Dermis microvascular lymphatic vessel endothelial cell (primary cell): ENCODE measurements around the gene SUSD6. TPM values are rescaled to one million over a fixed set of nuclear protein-coding genes. Genes with fewer than 3 reads are reported as not detected.
"Not testable (repeated sequence)": the region's sequence is repeated elsewhere in the genome, so short reads cannot be mapped to it uniquely, and the experiment has no call there.

ENCODE experiments used
- DNase-seq, 2 donors: peaks; one replicate each; pipeline versions ENCODE4 v3.0.0 to v3.0.0-alpha.2; 2010; ENCODE audit warnings: low read depth in 2 of 2
- total RNA-seq: library from RNA; depleted of rRNA; stranded (reverse); fragments of >200 nt; gene quantifications from 2 replicates; pipeline ENCODE4 v1.2.1, GENCODE V29; 2014

SUSD6 gene
- total RNA-seq, 1 donor from 2014 or later, result 9.1 TPM

GRCh38 chr14:69591317-69591716 lies 20.1 kb upstream of the SUSD6 start:
- DNase-seq, result no peak

DNA sequence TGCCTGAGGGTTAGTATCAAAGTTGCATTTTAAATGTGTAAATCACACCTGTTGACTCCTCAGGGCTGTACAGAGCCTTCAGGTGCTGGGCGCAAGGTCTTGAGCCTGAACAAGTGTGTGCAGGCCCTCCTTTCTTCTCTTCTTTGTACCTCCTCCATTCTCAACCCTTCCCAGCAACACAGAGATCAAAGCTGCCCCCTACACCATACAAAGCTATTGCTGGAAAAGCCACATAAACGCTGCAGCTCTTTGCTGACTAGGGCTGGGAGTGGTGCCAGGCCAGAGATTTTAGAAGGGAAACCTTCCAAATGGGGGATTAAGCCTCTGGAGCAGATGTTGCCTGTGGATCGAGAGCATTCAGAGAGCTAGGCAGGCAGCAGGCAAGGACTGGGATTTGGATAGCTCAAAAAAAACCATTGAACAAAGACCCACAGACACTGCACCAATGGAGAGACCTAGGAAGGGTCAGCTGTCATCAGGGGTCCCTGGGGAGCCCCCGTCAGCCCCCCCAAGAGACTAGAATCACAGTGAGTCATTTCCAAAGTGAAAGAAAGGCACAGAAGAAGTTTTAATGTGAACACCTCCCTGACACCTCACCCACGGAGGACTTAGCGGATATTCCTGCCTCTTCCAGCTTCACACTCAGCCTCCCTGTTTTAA lies 18.2 kb upstream of the SUSD6 start:
- no peak for DNase-seq

GRCh38 chr14:69594846-69595245 lies 16.6 kb upstream of the SUSD6 start:
- DNase-seq, result no peak

DNA sequence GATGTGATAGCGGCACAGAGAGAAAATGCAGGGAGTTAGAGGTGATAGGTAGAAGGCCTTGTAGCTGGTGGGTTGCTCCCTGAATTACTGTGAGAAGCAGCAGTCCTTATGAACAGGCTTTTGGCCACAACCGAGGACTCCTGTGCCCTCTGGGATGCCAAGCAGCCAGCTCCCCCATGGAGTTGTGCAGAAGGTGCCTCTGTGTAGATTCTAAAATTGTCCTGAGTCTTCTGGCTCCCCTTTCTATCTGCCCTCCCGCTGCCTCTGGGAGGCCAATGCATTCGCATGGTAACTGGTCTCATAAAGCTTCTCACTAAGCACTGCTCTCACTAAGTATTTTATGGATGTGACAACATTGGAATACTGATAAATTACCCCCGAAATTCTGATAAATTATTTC lies 16.1 kb upstream of the SUSD6 start:
- no peak for DNase-seq

GRCh38 chr14:69599431-69599830 lies 12.0 kb upstream of the SUSD6 start:
- DNase-seq, result not testable (repeated sequence)

DNA sequence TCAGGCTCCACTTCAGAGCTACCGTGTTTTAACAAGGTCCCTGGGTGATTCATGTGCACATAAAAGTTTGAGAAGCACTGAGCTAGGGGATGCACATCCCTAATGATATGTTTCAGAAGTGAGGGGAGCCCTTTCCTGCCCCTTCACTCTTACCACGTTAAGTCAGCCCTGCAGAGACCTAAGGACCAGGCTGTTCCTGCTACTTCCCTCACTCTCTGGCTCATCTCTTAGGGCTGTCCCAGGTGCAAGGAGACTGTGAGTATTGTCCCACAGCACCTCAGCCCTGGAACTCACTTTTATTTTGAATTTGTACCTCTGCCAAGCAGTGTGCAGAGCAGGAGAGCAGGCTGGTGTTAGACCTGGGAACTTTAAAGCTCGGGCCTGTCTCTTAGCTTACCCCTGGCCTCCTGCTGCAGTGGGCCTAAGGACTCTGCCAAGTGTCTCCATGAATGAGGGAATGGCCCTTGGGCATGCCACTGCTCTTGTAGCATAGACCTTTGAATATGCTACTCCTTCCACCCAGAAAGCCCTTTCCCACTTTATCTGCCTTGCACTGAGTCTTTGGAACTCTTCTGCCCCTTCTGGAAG lies 11.0 kb upstream of the SUSD6 start:
- no peak for DNase-seq

DNA sequence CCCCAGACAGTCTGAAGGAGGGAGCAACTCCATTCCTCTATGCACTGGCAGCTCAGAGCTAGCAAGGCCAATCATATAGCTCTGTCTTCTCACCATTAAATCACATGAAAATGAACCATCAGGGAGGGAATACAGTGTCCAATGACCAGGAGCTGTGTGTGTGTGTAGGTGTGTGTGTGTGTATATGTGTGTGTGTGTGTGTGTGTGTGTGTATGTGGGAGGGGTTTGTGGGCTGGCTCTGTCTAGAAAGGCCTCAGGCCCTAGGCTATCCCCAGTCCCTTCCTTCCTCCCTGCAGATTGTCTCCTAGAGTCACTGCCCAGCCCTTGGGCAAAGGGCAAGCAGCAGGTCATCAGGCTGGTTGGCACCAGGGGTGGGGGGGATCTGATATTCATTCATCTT lies 5.7 kb upstream of the SUSD6 start:
- no peak for DNase-seq

- no peak for DNase-seq
These were observed 4.9 kb upstream of the SUSD6 start for GRCh38 chr14:69606258-69607184.

DNA sequence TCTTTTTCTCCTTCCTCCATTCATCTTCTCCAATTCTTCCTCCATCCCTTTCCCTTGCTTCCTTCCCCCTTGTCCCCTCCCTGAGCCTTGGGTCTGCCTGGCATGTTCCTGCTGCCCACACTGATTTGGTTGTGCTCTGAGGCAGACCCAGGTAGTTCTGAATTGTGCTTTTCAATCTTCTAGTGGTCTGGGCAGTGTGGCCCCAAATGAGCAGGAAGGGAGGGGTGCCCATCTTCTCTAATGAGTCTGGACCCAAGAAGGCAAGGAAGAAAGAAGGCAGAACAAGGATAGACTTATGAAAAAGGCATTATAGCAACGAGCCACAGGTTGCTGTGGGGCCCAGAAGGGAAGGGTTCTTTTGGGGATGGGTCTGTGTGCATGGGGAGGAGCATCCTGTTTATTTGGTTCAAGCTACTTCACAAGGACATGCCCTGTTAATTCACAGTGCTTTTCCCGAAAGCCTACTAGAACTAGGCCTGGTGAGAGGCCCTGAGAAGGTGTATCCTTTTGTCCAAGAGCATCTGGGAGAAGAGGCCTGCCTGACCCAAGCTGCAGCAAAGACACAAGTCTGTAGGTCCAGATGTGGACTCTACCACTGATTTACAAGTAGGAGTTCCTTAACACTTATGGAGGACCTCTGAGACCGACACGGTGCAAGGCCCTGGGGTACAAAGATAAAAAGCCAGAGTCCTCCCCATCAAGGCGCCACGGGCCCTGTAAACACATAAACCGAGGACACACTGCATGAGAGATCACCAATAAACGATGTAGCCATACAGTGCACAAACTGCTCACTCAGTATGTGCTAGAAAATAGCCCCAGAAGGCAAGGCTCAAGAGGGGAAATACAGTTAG lies 1.1 kb upstream of the SUSD6 start:
- no peak for DNase-seq

DNA sequence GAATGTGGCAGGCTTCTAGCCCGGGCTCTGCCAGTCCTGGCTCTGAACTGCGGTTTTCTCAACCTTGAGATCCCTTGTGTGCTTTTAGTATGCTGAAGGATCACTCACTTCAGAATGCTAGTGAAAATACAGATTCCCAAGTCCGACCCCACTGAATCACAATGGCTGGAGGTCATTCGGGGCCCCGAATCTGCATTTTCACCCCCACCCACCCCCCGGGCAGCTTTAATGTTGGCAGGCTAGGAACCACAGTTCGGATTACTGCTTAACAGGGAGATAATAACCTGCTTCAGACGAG lies 573 bp upstream of the SUSD6 start:
- no peak for DNase-seq

GRCh38 chr14:69612014-69612782 lies 802 bp downstream of the SUSD6 start:
- peak in 1 of 2 donors; percentile 44 for DNase-seq

- DNase-seq, result no peak
These were observed 1.4 kb downstream of the SUSD6 start for GRCh38 chr14:69612783-69613130.

DNA sequence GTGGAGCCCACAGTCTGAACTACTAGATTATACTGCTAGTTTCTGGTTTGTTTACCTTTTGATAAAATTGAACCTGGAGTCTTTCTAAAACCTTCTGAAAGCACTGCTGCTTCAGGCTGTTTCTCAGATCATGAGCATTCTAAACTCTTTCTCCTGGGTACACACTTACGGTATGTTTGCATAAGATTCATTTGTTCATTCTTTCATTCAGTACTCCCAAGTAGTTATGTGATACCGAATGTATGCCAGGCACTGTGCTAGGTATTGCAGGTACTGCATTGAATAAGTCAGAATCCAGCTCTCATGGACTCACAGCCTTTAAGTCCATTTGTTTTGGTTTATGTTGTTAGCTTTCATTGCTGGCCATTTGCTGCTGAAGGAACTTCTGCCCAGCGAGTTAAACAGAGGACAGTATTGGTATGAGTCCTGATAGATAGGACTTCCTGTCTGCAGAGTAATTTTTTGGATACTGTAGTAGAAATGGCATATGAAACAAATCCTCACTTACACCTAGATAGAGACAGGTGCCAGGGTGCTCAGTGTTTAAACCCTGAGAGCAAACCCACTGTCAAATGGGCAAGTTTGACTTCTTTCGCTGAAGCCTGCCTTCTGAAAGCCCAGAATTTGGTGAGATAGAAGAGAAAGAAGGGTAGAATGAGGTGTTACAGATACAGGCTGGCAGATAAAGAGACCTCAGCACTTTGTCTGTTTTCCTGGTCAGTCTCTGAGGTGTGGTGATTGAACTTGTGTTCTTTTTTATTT lies 2.1 kb downstream of the SUSD6 start:
- no peak for DNase-seq

DNA sequence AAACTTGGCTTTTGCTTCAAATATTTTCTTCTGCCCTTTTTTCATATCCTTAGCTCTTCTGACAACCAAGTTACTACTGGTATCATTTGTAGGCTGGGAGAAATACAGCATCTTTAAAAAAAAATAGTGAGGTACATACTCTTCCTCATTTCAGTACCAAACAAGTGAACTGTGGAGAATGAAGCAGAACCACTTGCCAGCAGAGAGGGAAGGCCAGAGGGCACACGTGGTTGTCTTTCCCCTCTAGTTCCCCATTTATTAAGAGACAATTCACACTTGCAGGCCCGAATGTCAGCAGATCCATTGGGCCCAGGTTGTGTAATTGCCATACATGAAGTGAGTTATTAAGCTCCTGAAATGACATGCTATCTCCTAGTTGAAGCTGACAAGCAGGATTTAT lies 3.2 kb downstream of the SUSD6 start:
- DNase-seq, result no peak

GRCh38 chr14:69615121-69615495 lies 3.7 kb downstream of the SUSD6 start:
- no peak for DNase-seq

DNA sequence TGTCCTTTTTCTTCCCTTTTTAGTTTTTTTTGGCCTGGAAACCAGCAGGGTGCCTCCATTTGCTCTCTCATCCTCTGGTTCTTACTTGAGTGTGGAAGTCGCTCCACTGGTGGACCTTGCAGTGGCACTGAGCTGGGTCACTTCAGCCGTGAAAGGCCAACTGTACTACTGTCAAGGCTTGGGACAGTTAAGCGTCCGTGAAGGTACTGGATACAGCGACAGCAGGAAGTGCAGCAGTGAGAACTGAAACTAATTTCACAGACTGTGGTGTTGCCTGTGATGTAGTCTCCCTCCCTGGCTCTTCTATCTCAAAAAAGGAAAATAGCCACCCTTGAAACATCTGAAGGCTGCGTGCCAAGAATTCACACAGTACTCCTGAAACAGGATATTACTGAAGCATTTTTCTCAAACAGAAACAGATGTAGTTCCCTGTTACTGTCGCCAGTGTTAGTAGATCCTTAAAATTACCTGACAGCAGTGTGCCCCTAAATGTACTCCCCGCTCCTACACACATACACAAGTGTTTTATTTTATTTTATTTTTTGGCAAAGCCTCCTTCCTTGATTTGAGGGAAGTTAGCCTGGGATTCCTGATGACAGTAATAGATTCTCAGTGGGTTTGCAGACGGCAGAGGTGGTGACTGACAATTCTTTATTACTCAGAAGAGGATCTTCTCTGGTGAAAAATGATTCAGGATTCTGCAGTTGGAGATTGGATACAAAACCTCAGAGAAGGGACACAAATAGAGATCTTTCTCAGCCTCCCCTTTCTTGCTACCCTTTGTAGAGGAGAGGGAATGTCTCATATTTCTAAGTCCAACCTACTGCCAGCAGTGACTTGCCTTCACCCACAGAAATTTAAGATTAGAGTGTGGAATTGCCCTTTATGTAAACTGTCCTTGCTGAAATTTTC lies 4.4 kb downstream of the SUSD6 start:
- DNase-seq, result peak; percentile 29 to 65

DNA sequence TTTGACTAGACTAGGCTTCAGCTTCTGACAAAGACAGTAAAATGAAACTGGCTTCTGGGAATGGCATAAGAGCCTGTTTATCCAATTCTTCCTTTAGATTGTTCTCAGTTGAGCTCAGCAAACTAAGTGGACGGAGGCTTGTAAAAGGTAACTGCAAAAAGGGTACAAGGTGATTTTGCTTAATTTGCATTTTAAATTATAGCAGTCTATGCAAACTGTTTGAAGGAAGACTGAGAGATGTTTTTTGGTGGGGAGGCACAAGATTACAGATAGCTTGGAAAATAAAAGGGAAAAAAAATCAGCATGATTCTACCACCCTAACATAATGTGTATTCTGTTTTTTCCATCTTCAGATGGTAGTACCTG lies 5.0 kb downstream of the SUSD6 start:
- no peak for DNase-seq

- no peak for DNase-seq
These were observed 6.4 kb downstream of the SUSD6 start for GRCh38 chr14:69617796-69618195.

GRCh38 chr14:69619012-69619411 lies 7.6 kb downstream of the SUSD6 start:
- no peak for DNase-seq
